NCI-H82 treated with DMSO at 0.1 percent for 48 hours (cell line): Measurements from ENCODE around the gene ARFGEF3.
"Not testable (repeated sequence)": the region's sequence is repeated elsewhere in the genome, so short reads cannot be mapped to it uniquely, and the experiment has no call there.

Source experiments
- DNase-seq: peaks from one replicate; lab custom pipeline; 2025; ENCODE audit not compliant: unreplicated experiment; lab: John Stamatoyannopoulos, UW

Gene ARFGEF3, protein sequence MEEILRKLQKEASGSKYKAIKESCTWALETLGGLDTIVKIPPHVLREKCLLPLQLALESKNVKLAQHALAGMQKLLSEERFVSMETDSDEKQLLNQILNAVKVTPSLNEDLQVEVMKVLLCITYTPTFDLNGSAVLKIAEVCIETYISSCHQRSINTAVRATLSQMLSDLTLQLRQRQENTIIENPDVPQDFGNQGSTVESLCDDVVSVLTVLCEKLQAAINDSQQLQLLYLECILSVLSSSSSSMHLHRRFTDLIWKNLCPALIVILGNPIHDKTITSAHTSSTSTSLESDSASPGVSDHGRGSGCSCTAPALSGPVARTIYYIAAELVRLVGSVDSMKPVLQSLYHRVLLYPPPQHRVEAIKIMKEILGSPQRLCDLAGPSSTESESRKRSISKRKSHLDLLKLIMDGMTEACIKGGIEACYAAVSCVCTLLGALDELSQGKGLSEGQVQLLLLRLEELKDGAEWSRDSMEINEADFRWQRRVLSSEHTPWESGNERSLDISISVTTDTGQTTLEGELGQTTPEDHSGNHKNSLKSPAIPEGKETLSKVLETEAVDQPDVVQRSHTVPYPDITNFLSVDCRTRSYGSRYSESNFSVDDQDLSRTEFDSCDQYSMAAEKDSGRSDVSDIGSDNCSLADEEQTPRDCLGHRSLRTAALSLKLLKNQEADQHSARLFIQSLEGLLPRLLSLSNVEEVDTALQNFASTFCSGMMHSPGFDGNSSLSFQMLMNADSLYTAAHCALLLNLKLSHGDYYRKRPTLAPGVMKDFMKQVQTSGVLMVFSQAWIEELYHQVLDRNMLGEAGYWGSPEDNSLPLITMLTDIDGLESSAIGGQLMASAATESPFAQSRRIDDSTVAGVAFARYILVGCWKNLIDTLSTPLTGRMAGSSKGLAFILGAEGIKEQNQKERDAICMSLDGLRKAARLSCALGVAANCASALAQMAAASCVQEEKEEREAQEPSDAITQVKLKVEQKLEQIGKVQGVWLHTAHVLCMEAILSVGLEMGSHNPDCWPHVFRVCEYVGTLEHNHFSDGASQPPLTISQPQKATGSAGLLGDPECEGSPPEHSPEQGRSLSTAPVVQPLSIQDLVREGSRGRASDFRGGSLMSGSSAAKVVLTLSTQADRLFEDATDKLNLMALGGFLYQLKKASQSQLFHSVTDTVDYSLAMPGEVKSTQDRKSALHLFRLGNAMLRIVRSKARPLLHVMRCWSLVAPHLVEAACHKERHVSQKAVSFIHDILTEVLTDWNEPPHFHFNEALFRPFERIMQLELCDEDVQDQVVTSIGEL (N-terminal part only)

DNA sequence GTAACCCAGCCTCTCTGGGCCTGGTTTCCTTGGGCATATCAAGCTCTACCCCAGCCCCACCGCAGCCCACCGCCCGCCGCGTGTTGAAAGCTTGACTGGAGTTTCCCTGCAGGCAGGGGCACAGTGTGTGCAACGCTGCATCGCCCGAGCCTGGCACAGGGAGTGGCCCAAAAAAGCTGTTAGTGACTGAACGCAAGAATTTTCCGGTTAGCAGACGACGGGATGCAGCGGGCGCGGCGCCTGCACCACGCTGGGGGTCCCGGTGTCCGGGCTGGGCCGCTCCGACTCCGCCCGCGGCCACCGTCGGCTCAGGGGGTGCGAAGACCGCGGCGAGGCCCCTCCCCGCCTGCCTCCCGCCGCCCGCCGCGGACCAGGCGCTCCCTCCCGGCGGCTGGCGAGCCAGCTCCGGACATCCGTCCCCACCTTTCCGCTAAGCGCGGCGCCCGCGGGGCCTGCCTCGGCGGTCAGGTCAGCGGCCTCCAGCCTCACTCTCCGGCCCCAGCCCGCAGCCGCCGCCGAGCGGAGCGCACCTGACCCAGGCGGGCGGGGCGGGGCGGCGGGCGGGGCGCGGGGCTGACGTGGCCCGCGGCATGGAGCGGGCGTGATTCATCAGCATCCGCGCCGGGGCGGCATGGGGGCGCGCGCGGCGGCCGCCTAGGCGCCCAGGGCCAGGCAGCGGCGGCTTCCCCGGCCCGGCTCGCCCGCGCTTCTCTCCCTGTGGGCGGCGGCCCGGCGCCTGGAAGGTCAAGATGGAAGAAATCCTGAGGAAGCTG, at the start of gene ARFGEF3:
TSS of gene ARFGEF3 (plus strand) at position 602 of the 773 bp plus-strand sequence. CDS start at position 750, 148 bp downstream.
- DNase-seq: no peak

DNA sequence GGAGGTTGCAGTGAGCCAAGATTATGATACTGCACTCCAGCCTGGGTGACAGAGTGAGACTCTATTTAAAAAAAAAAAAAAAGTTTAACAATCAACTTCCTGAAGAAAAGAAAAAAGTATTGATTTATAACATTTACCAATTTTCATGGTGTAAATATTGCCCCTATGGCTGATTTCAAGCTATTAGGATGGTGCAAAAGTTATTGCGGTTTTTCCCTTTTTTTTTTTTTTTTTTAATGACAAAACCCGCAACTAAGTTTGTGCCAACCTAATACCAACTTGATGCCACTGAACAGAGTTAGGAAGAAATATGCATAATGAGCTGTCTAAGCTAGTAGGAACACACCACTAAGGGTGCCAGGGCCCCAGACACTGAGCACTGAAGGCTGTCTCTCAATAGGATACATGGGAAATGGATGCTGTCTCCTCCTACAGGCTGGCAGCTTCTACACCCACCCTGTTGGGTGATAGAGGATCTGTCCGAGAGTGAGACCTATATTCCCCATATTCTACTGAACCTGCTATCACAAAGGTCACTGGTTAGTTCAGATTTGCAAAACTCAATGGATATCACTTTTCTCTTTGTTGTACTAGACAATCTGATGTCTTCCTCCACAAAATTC, 48.0 kb upstream of the ARFGEF3 start:
- DNase-seq: no peak

DNA sequence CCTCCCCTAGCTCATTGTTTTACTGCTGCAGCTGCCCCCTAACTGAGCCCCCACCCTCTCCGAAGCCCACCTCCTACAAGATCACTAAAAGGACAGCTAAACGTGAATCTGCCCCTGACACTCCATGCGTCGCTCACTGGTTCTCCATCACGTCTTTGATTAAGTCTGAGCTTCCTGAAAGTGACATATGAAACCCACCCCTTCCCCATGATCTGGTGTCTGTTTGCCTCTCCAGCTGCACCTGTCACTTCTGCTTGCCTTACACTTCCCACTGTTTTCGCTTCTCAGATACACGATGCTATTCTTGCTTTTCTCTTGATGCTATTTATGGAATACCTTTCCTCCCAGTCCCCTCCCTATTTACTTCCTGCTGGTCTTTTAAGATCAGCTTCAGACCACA, 46.5 kb upstream of the ARFGEF3 start:
- DNase-seq: no peak

DNA sequence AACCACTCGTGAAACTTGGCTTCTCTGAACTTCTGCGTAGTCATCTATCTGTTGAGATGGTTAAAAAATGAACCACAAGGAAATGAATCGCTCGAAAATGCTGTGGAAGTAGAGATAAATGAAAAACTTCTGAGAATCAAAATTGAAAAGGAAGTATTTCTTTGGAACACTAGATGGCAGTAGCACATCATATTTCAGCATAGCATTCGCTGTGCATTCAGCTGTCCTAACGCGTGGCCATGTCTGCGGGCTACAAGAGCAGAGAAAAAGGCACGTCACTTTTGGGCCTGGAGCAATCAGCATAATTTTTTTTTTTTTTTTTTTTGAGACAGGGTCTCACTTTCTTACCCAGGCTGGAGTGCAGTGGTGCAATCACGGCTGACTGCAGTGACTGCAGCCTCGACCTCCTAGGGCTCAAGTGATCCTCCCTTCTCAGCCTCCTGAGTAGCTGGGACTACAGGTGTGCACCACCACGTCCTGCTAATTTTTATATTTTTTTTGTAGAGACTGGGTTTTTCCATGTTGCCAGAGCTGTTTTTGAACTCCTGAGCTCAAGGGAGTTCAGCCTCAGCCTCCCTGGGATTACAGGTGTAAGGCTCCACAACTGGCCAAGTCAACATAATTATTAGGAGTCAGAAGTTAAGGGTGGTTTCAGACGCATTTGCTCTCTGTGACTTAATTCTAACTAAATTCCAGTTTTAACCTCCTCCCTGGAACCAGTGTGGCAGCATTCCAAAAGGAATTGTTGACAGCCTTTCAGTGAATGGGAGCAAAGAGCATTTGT, 45.7 kb upstream of the ARFGEF3 start:
- DNase-seq: no peak

DNA sequence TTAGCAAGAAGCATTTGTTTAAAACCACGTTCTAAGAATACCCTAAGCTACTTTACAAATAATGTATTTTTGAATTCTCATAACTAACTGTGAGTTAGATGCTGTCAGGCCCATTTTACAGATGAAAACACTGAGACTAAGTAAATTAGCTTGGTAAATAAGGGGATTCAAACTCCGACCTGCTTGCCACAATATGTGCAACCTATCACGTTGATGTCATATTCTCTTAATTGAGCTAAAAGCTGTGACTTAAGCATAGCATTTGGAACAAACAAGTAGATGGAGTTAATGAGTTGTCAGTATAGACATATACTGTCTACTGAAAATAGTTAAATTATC, 45.1 kb upstream of the ARFGEF3 start:
- DNase-seq: no peak

DNA sequence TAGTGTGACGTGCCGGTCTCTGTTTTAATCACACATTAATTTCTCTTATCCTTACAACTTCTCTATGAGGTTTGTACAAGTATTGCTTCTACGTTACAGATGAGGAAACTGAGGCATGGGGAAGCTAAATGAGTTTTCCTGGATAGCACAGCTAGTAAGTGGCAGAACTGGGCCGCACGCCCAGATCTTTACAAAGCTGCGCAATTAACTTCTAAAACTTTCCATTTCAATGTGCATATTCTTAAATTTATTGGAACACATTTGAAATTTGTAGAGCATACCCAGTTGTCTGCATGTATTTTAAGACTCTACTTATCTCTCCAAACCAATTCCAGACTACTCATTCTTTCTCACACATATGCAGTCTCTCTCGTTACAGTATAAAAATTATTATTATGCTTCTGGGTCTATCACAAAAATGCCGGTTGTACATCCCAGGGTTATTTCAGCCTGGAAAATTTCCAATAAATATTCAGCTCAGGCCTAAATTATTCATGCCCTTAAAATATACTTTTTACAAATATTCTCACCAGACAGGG, 44.3 kb upstream of the ARFGEF3 start:
- DNase-seq: no peak

DNA sequence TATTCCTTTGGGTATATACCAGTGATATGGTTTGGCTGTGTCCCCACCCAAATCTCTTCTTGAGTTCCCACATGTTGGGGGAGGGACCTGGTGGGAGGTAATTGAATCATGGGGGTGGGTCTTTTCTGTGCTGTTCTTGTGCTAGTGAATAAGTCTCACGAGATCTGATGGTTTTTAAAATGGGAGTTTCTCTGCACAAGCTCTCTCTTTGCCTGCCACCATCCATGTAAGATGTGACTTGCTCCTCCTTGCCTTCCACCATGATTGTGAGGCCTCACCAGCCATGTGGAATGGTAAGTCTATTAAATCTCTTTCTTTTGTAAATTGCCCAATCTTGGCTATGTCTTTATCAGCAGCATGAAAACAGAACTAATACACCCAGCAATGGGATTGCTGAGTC, 42.5 kb upstream of the ARFGEF3 start:
- not testable (repeated sequence) for DNase-seq

DNA sequence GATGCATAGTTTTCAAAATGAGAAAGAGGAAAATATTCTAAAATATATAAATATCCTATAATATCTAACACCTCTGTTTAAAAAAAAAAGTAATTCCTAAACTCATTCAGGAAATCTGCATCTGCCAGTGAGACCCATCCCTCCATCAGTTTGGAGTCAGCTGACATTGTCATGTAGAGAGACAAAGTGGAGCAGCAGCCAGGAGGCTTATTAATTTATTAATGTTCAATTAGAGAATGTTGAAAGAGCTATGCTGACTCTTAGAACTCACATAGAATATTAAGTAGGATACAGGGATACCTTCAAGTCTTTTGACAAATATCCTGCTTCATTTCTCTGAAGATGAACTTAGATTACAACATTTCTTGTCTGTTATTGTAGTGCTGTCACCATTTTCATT, 41.8 kb upstream of the ARFGEF3 start:
- no peak for DNase-seq

DNA sequence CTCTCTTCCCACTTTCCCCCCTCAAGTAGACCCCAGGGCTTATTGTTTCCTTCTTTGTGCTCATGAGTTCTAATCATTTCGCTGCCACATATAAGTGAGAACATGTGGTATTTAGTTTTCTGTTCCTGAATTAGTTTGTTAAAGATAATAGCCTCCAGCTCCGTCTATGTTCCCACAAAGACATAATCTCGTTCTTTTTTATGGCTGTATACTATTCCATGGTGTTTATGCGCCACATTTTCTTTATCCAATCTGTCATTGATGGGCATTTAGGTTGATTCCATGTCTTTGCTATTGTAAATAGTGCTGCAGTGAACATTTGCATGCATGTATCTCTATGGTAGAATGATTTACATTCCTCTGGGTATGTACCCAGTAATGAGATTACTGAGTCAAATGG, 37.6 kb upstream of the ARFGEF3 start:
- no peak for DNase-seq

DNA sequence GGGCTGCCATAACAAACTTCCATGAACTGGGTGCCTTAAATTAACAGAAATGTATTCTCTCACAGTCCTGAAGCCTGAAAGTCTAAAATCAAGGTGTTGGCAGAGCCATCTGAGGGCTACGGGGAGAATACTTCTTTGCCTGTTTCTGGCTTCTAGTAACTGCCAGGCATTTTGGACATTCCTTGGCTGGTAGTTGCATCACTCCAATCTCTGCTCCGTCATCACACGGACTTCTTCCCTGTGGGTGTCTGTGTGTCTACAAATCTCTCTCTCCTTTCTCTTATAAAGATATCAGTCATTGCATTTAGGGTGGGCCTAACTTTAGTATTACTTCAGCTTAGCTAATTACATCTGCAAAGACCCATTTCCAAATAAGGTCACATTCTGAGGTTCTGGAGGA, 33.6 kb upstream of the ARFGEF3 start:
- DNase-seq: no peak

DNA sequence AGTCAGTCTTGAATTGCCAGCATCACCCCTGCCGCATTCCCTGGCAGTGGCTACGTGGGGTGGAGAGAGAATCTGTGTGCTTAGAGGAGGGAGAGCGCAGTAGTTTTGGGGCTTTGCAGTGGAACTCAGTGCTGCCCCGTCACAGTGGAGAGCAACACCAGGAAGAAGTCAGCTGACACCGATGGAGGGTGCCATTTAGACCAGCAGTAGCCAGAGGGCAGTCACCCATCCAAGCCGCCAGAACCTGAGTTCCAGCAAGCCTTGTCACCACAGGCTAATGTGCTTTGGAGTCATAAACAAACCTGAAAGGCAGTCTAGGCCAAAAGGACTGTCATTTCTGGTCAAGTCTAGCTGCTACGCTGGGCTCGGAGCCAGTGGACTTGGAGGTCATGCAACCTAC, 32.5 kb upstream of the ARFGEF3 start:
- DNase-seq: no peak

DNA sequence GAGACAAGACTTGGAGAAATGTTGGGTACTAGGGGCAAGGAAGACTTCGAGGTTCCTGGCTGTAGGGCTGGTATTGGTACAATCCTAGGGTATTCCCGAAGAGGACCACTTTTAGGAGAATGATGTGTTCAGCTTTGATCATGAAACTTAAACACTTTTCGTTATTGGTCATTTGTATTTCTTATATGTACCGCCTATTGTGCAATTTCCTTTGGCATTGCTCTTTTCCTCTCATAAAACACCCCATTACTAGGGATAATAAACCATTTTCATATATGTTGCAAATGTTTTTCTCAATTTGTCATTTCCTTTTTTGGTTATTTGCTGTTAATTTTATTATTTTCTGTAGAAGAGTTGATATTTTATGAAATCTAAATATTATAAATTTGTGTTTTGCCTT, 18.9 kb upstream of the ARFGEF3 start:
- no peak for DNase-seq

DNA sequence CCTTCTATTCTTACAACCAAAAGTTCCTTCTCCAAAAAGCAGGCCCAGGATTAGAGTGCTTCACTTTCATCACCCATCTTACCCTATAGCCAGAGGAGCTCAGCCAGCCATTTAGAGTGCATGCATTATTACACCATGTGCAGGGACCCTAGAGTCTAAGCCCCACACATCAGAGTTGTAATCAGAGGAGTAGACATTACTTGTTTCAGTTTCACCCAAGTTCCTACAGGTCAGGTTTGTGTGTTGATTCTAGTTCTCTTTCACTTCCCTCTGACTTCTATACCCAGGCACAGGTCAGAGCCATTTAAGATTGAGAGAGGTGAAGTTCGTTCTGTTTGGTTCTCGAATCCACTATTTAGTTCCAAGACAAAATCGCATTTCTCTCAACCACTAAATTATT, 16.3 kb upstream of the ARFGEF3 start:
- DNase-seq: no peak

DNA sequence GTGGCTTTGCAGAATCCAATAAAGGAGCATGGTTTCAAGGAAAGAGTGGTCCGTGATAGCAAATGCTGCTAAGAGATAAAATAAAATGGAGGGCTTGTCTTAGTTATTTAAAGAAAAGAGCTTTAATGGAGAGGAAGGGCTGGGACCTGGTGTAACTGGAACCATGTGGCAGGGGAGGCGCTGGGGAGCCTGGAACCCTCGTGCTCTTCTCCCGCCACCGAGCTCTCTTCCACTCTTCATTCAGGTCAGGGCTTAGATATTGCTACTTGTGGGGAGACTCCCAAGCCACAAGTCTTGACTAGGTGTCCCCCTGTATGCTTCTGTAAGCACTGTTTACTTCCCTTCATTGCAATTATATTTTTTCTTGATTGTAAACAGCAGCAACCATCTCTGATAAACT, 15.2 kb upstream of the ARFGEF3 start:
- no peak for DNase-seq

DNA sequence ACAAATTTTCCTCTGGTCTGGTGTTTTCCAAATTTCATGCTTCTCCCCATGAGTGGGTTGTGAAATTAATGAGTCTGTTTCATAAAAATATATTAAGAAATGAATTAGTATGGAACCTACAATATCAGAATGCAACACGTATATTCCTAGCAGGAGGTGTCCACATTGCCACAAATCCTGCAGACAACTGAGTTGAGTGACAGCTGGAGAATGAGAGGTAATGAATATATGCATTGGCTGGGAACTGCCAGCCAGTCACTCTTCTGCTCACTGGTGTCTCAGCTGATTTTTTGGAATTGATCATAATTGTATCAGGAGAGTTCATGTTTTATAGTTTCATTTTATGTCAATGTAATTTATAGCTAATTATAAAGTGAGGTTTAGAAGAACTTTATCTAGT, 6.3 kb upstream of the ARFGEF3 start:
- DNase-seq: no peak

DNA sequence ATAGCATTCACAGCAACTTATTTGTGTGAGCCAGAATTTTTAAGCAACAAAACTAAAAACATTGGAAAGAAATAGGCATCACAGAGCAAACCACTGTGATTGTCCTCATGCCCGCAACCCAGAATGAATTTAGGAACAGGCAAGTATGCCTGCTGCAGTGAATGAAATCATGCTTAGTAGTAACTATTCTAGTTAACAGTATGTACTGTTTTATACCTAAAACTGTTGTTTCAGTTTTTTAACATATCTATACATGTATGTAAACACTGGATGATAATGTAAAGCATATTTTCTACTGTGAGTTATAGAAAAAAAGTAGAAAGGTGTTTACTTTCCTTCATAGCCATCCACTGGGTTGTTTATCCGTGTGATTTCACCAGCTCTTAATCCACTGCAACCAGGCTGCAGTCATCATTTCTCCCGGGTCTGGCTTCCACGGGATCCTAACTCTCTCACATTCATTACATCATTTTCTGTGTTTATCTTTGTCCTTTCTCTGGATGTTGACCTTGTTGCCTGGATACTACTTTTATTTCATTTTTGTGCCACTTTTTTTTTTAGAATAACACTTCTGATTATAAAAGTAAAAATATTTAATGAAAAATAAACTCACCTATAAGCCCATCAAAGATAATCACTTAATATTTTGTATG, 3.6 kb upstream of the ARFGEF3 start:
- DNase-seq: no peak

DNA sequence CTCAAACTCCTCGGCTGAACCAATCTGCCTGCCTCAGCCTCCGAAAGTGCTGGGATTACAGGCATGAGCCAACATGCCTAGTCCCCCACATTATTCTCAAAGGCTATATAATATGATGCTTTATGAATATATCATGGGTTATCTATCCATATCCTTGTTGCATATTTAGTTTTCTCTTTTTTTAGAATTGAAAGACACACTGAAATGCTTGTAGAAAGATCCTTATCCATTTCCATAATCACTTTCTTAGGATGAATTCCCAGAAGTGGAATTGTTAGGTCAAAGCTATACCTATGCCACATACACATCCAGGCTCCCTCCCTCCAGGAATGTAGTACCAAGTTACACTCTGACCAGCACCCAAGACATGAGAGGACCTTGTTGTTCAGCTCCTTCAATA, 2.5 kb upstream of the ARFGEF3 start:
- no peak for DNase-seq

DNA sequence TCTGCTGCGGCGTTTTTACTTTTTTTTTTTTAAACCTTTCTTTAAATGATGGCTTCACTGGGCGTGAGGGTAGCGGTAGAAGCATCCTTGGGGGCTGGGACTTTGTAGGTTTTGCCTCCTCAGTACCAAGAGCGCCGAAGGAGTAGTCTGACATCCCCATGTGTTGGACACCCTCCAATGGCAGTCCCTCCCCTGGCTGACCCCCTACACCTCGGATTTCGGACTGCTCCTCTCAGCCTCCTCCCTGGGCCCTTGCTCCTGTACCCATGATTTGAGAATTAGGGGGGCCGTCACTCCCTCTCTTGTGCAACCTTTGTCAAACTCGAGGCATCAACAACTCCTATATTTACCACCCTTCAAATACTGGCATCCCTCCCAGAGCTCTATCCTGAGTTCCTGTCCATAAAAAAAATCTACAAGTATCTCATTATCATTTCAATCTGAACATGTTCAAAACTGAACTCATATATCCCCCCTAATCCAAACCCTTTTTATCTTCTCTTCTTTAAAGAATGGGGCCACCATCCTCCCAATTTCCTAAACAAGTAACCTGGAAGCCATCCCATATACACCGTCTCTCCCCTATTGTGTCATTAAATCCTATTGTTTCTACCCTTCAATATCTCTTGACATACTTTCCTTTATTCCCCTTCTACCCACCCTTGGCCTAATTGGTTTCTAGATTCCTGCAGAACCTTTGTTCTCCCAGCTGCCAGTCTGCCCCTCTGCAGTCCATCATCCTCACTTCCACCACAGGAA, 1.2 kb upstream of the ARFGEF3 start:
- no peak for DNase-seq
